Activated naive CD4-positive, alpha-beta T cell treated with Interleukin-2 at 50 U/mL for 16 hours (primary cell): ENCODE measurements around the gene MYBBP1A.
A peak's percentile ranks its signal among the peaks of the same experiment; 100 is the strongest.
"Not testable (repeated sequence)": the region's sequence is repeated elsewhere in the genome, so short reads cannot be mapped to it uniquely, and the experiment has no call there.

Experiments used
- DNase-seq: peaks from one replicate; pipeline ENCODE4 v3.0.0-alpha.2; 2020

The MYBBP1A gene, protein sequence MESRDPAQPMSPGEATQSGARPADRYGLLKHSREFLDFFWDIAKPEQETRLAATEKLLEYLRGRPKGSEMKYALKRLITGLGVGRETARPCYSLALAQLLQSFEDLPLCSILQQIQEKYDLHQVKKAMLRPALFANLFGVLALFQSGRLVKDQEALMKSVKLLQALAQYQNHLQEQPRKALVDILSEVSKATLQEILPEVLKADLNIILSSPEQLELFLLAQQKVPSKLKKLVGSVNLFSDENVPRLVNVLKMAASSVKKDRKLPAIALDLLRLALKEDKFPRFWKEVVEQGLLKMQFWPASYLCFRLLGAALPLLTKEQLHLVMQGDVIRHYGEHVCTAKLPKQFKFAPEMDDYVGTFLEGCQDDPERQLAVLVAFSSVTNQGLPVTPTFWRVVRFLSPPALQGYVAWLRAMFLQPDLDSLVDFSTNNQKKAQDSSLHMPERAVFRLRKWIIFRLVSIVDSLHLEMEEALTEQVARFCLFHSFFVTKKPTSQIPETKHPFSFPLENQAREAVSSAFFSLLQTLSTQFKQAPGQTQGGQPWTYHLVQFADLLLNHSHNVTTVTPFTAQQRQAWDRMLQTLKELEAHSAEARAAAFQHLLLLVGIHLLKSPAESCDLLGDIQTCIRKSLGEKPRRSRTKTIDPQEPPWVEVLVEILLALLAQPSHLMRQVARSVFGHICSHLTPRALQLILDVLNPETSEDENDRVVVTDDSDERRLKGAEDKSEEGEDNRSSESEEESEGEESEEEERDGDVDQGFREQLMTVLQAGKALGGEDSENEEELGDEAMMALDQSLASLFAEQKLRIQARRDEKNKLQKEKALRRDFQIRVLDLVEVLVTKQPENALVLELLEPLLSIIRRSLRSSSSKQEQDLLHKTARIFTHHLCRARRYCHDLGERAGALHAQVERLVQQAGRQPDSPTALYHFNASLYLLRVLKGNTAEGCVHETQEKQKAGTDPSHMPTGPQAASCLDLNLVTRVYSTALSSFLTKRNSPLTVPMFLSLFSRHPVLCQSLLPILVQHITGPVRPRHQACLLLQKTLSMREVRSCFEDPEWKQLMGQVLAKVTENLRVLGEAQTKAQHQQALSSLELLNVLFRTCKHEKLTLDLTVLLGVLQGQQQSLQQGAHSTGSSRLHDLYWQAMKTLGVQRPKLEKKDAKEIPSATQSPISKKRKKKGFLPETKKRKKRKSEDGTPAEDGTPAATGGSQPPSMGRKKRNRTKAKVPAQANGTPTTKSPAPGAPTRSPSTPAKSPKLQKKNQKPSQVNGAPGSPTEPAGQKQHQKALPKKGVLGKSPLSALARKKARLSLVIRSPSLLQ (N-terminal part only)

GRCh38 chr17:4554997-4555799, at the start of gene MYBBP1A:
Gene MYBBP1A (minus strand): TSS chr17:4555384. CDS start chr17:4555324, 60 bp downstream.
- DNase-seq, result peak; percentile 97

DNA sequence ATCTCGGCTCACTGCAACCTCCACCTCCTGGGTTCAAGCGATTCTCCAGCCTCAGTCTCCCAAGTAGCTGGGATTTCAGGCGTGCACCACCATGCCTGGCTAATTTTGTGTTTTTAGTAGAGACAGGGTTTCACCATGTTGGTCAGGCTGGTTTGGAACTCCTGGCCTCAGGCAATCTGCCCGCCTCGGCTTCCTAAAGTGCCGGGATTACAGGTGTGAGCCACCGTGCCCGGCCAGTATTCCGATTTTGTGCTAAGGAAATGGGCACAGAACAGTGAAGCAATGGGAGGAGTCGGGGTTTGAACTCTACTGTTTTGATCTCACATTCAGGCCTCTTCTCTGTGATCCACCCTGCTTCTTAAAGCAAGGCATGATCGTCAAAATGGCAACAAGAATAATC, 49.6 kb upstream of the MYBBP1A start:
- not testable (repeated sequence) for DNase-seq

DNA sequence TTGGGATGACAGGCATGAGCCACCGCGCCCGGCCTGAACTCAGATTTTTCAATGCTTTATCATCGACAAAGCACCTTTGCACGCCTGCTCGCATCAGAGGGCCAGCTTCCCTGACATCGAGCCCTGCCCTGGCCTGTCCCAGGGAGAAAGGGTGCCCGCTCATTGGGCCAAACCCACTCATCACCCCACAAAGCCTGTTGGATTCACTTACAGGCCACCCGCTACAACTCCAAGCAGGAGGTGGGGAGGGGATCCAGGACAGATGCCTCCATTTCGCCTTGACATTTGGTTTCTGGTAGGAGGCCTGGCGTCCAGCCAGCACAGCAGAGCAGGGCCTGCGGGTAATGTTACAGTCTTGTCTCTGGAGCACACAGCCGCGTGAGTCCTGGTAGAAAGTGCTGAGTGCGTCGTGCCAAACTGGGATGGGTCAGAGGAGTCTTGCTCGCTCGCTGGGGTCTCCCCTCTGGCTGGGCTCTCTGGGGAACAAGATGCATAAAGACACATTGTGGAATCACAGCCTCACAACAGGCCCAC, 49.0 kb upstream of the MYBBP1A start:
- DNase-seq, result no peak

GRCh38 chr17:4602041-4602440, 46.9 kb upstream of the MYBBP1A start:
- no peak for DNase-seq

- DNase-seq, result no peak
These were observed 46.1 kb upstream of the MYBBP1A start for GRCh38 chr17:4601326-4601725.

- DNase-seq, result no peak
These were observed 45.4 kb upstream of the MYBBP1A start for GRCh38 chr17:4600563-4600962.

- no peak for DNase-seq
These were observed 44.5 kb upstream of the MYBBP1A start for GRCh38 chr17:4599505-4600281.

DNA sequence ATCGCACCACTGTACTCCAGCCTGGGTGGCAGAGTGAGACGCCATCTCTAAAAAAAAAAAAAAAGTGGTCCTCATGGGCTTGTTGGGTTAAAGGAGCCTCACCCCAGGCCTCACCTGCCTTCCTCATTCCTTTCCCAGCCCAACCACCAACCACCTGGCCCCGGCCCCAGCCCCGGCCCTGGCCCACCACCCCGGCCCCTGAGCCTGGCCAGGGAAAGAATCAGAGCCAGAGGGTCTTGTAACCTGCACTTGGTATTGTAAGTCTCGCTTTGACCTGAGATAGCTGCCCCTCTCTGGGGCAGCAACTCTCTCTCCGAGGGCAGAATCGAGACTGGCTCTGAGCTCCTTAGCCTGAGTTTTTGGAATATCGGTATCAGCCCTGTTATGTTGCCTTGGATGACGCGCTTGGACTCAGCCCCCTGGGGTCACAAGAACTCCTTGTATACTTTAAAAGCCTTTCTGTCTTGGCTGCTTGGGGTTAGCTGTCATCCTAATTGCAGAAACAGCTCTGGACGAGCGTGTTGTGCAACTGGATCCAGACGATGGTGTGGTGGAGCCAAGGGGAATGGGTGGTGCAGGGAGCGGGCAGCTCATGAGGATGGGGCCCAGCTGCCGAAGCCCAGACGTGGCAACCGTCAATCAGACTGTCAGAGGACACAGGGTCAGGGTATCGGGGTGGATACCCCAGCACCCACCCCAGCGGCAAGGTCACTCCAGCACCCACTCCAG, 43.8 kb upstream of the MYBBP1A start:
- no peak for DNase-seq

- DNase-seq, result no peak
These were observed 42.8 kb upstream of the MYBBP1A start for GRCh38 chr17:4597975-4598374.

DNA sequence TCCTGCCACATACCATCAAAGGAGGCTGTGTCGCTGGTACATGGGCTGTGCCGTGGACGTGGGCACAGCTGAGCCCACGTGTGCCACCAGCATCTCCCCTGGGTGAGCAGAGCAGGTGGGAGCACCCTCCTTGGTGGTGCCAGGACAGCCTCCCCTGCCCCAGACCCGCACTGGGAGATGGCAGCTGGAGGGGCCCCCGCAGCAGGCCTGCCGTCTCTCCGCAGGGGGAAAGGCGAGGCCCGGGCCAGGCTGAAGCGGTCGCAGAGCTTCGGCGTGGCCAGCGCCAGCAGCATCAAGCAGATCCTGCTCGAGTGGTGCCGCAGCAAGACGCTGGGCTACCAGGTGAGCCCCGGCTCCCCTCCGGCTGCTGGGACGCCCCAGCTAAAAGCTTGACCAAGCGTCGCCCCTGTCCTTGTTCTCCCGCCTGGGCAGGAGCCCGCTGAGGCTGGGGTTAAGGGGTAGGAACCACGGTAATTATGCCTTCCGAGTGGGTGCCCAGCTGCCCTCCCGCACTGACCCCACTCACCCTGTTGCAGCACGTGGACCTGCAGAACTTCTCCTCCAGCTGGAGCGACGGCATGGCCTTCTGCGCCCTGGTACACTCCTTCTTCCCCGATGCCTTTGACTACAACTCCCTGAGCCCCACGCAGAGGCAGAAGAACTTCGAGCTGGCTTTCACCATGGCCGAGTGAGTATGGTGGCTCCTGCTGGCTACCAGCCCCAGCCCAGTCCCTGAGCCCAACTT, 41.6 kb upstream of the MYBBP1A start:
- DNase-seq, result no peak

- not testable (repeated sequence) for DNase-seq
These were observed 40.6 kb upstream of the MYBBP1A start for GRCh38 chr17:4595685-4596342.

- DNase-seq, result peak; percentile 26
These were observed 39.9 kb upstream of the MYBBP1A start for GRCh38 chr17:4594931-4595684.

GRCh38 chr17:4594406-4594805, 39.2 kb upstream of the MYBBP1A start:
- DNase-seq, result no peak

DNA sequence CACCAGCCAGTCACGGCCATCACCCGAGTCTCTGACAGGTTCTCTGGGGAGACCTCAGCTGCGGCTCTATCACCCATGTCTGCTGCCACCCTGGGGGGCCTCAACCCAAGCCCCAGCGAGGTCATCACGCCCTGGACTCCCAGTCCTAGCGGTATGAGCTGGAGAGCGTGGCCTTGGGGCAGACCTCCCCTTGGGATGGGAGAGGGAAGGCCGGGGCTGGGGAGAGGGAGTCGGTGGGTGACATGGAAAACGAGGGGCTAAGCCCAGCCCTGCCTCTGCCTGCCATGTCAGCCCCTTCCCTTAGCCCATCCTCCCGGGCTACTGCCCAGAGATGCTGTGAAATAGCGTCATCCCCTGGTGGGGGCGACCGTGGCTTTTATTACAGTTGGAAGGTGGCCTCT, 37.8 kb upstream of the MYBBP1A start:
- DNase-seq, result no peak

DNA sequence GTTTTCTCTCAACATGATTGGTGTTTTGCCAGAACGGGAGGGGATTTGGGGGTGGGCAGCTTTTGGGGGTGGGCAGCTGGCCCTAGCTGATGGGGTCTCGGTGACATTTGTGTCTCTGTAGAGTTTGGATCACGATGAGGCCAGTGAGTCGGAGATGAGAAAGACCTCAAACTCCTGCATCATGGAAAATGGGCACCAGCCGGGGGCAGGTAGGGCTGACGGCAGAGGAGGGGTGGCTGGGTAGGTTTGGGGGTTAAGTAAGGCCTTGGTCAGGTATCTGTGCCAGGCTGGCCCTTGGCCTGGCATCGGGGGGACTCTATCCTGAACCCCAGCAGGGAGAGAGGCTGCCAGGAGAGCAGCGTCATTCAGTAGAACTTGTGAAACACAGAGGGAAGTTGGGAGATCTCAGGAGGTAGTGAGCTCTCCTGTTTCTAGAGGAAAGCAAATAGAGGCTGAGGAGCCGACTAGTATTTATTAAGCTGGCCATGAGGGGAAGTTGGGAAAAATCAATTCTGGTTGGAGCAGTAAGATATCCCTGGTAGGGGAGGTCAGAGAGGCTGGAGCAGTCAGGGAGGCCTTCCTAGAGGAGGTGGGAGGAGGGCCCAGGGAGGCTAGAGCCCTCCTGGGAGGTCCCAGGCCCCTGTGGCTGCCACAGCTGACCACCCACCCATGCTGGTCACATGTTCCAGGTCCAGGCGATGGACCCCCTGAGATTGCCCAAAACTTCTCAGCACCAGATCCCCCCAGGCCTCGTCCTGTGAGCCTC, 37.2 kb upstream of the MYBBP1A start:
- DNase-seq, result no peak

DNA sequence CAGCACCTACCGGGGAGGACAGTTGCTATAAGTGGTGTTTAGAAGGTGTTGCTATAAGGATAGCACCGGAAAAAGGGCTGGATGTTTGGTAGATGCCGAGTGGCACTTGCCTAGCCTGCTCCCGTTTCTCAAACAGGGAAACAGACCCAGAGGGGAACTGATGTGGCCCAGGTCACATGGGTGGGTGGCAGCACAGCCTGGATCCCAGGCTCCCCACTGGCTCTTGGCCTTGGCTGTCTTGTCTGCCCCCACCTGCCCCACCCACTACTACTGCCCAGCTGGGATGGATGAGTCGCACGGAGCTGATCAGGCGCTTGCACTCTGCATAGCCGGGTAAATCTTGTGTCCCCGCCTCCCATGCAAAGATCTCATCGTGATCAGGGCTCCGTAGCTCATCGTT, 36.3 kb upstream of the MYBBP1A start:
- no peak for DNase-seq

GRCh38 chr17:4590981-4591453, 35.8 kb upstream of the MYBBP1A start:
- no peak for DNase-seq
